NCI-H524 treated with DMSO at 0.1 percent for 48 hours (cell line): ENCODE data around the gene NUB1.

Experiments used
- DNase-seq: peaks from one replicate; lab custom pipeline; 2025; lab: John Stamatoyannopoulos, UW

NUB1 gene

DNA sequence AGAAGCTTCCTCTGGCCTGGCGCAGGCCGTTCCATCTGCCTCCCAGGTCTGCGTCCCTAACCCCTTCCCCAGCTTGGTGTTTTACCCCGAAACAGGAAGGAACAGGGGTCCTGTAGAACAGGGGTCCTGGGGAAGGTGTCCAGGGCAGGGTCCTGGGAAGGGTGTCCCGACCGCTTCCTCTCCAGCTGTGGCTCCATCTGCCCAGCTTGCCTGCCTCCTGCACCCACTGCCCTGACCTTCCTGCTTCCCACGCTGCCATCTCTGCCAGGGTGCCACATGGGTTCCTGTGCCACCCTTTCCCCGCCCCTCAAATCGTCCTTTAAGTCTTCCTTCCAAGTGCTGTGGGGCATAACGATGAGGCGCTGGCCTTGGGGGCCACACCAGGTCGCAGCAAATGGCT, 35.8 kb downstream of the NUB1 start:
- DNase-seq, result no peak

DNA sequence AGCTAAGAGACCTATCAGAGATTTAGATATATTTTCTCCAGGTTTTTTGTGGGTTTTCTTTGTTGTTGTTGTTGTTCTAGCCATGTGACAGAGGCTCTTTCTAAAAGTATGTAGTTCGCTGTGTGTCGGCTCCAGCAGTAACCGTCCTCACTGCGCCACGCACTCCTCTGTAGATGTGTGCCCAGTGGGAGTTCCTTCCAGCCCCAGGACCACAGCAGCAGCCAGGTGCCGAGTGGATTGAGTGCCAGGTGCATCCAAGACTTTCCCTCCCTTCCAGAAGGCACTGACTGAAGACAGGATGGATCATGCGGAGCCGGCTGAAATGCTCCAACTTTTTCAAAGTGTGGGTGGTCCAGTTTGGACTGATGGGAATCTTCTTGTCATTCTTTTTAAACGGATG, 36.4 kb downstream of the NUB1 start:
- no peak for DNase-seq

DNA sequence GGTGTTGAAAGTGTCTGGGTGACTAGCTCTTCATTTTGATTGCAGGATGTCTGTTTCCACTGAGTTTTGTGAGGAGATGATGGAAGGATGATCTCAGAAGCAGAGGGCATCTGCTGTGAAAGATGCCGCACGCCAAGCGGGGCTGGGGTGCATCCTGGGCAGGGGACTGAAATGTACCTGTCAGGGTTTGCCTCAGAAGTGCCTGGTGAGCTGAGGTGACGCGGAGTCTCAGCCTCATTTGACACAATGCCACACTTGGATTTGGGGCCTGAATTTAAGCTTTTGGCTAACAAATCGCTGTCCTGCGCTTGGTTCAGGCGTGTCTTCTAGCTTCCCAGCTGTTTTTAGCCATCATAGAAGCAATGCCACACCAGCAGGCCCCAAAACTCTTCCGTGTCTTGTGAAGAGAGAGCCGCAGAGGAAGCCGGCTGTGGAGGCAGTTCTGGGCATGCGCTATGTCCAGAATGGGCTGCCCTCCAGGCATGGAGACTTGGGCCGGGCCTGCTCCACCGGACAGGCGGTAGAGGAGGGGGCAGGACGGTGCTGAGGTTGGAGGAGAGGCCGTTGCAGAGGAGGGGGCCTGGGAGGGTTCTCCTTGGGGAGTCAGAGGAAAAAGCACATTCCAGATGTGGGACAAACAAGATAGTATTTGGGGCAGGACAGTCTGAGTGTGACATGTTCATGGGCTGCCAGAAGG, 37.0 kb downstream of the NUB1 start:
- no peak for DNase-seq

DNA sequence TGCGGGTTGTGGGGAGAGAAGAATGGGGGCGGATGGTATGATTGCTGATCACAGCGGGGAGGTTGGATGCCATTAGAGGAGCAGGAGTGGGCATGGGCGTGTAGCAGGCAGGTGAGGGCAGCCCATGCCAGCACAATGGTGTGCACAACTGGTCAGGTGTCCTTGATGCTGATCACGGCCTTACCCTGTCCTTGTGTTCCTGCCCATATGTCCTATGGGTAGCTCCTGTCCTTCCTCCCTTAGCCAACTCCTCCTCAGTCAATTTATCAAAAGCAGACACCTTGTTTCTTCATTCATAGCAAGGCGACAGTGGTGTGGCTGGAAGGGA, 37.5 kb downstream of the NUB1 start:
- DNase-seq, result no peak

DNA sequence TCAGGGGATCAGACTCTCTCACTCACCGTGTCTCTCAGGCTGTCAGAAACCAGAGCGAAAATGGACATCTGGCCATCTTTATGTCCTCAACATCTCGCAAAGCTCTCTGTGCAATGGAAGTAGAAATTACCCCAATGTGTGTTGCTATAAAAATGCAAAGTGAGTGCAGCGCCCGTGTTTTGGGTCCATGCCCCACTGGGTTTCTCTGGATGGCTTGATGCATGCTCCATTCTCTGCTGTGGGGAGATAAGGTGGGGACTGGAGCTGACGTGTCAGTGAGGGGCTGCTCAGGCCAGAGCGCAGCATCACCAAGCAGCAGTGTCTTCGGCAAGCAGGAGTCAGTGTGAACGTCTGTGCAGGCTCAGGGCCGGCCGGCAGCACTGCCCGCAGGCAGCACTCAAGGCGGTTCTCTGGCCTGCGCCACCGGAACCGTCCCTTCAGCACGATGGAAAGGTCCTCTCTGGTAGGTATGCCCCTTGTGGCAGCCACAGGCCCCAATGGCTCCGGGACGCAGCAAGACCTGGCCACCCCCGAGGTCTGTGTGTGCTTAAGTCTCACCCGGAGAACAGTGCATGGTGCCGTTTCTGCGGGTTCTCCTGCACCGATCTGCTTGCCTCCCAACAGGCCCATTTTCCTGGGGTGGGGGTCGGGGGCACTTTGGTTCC, 38.1 kb downstream of the NUB1 start:
- DNase-seq, result no peak

DNA sequence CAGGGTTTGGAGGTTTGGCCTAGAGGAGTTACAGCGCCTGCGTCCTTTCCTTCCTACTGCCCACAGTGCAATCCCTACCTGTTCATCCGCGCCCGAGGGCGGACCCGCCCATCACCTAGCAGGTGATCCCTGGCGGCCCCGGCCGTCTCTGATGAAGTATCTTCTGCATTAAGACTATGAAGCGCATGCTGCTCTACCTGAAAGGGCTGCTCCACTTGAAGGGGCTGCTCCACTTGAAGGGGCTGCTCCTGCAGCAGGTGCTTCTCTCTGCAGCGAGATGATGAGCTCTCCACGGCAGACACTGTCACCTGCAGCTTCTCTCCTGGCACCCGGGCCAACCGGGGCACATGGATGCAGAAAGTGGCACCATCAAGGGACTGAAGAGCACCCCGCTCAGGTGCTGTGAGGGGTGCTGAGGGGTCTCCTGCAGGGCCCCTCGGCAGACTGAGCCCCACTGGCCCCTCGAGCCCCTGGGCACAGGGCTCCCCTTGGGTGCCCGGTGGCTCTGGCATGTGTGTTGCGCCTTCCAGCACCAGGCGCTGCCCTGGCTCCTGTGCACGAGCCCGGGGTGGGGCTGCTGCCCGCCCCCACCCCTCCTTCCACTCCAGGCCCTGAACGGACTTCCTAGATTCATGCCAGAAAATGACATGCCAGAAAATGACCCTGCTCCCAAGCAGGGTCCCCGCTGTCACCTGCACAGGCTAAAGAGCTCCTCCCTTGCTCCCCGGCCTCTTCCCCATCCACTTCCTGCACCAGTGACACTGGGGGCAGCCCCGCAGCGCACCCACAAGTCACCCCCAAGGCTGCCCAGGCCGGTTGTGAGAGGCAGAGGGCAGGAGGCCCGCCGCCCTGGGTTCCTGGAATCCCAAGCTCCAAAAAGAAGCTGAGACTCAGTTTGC, 38.8 kb downstream of the NUB1 start:
- no peak for DNase-seq

DNA sequence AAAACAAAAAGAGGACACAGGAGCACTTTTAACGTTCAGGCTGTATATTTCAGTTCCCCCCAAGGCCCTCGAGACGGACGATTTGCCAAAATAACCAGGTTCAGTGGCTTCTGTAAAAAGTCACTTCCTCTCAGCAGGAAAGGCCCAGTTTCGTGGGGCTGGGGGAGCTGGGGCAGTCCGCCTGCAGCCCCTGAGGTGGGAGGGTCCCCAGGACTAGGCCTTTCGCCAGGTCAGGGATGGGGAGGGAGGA, 39.4 kb downstream of the NUB1 start:
- no peak for DNase-seq

DNA sequence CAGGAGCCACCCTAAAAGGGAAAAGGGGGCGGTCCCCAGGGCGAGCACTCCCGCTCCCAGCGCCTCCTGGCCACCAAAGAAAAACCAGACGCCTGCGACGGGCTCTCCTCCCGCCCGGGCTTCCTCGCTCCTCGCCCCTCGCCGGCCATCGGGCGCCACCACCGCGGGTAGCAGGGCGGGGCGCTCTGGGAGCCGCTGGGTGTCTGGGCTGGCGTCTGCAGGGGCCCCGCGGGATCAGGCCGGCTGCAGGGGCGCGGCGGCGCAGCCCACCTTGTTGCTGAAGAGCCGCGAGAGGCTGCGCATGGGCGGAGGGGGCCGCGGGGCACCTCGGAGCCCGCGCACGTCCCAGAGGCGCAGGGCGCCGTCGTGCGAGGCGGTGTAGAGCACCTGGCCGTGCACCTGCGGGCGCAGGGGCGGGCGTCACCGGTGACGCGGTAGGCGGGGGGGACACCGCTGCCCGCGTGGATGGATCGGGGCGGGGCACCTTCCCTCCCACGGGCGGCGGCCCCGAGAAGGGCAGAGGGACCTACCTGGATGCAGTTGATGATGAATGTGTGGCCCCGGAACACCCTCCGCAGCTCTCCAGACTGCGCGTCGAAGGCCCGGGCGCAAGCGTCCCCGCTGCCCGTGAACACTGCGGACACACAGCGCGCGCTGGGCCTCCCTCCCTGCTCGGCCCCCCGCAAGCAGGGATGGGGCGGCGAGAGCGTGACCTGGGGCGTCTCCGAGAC, 39.9 kb downstream of the NUB1 start:
- no peak for DNase-seq

DNA sequence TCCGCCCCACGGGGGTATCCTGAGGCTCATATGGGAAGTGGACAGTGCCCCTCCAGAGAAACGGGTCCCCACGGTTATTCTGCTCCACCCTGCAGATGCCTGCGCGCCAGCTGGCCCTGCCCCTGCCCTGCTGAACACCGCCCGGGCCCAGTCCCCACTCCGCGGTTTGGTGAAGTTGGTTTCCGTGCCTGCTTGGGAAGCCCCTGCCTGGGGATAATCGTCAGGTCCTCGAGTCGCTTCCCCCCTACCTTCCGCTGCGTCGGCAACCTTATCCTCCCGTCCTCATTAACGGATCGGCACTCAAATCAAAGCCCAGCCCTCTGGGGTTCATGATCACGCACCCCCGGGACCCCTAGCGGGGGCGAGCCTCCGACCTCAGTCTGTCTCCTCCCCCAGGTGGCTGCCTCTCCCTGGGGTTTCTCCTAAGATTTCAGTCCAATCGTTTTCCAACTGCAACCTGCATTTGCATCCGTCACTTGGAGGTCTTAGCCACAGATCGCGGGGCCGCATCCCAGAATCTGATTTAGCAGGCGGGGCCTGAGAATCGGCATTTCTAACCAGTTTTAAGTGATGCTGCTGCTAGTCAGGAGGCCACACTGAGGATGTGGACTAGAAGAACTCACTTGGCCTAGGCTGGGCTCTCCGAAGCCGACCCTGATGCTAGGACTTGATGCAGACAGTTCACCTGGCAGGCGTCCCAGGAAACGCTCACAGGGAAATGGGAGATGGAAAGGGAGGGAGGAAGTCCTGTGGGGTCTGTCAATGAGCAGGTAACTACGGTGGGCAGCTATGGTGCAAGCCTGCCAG, 40.7 kb downstream of the NUB1 start:
- DNase-seq, result no peak

DNA sequence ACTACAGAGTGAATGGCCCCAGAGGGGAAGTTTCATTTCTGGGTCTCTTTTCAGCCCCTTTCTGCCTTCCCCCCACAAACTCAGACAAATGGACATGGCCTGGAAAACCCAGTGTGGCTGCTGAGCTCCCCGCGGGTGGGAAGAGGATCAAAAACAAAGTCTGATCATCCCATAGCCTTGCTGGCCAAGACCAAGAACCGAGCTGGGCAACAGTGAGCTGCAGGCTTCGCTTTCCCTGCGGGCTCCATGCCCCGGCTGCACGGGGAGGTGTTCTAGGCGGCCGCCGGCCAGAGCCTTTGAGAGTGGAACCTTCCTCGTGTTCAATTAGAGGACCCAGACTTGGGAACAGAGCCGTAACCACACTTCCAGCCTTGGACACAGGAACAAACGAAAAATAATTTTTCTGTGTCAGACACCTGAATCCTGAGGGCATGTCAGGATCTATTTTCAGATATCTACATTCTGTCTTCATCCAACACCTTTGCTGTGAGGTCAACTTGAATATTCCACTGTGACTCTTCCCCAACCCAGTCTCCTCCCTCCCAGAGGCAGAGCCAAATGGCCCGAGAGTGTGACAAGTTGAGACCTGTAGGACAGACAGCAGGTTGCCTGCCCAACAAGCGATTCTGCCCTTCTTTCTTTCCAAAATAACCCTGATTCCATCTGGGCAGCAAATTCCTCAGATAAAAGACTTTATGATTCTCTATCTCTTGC, 42.2 kb downstream of the NUB1 start:
- no peak for DNase-seq

DNA sequence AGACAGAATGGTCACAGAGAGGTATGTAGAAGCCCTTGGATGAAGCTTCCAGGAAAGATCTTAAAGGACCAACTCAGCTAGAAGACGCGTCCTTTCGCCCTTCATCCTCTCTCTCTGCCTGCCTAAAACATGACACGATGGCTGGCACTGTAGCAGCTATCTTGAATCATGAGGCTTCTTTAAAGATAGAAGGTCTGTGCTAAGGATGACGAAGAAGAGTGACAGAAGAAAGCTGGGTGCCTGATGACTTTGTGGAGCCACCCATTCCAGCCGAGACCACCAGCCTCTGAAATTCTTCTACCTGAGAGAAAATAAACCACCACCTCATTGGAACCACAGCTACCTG, 42.7 kb downstream of the NUB1 start:
- DNase-seq, result no peak

DNA sequence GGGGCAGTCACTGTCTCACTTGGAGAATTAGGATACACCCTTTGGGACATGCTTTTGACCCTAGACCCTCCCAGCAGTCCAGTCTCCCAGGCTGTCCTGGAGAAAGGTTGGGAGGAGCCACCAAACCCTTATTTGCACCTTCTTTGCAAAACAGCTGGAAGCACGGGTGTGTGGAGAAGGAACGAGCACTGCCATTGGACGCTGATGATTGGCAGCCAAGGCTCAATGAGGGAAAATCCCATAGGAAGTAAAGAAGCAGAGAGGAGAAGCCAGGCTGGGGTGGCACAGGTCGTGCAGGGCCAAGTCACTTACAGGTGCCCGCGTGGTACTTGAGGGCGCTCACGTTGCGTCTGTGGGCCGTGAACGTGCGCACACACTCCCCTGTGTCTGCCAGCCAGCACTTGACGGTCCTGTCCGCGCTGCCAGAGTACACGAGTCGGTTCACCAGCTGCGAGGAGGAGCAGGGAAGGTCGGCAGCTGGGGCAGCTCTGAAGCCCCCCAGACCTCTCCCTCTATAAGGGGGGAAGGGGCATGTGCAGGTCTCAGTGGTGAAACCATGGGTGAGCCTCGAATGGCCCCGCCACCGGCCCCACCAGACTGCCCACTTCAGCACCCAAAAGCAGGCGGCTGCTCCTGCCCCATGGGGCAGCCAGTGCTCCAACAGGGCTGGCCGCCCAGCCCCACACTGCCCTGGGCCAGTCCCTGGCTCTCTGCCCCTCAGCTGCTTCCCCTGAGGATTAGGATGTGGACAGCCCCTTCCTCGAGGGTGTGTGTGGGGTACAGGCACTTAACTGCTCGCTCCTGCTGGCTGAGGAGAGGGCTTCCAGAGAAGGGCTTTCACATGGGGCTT, 43.4 kb downstream of the NUB1 start:
- no peak for DNase-seq

DNA sequence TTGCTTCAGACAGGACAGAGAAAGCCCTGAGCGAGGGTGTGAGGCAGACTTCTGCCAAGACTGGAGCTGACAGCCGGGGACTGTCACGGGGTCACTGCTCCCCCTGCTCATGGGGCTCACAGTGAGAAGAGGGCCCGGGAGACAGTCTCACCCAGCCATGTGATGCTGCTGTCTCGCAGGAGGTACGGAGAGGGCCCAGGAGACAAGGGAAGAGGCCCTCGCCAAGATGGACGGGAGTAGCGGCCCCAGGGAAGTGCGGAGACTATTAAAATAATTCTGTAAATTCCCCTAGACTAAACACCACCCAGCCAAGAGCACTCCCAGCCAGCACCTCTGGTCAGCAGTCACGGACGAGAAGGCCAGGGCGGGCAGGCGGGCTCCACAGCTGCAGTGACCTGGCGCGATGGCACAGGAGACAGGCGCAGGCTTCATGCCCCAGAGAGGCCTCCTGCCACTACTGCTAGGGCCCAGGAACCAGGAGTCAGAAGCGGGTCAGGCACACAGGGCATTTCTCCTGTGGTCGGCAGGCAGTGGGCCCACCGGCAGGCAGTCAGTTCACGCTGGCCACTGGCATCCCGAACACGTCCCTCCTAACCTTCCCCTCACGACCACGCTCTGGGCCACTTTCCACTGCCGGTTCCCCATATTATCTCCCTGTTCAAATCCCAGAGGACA, 44.2 kb downstream of the NUB1 start:
- no peak for DNase-seq

DNA sequence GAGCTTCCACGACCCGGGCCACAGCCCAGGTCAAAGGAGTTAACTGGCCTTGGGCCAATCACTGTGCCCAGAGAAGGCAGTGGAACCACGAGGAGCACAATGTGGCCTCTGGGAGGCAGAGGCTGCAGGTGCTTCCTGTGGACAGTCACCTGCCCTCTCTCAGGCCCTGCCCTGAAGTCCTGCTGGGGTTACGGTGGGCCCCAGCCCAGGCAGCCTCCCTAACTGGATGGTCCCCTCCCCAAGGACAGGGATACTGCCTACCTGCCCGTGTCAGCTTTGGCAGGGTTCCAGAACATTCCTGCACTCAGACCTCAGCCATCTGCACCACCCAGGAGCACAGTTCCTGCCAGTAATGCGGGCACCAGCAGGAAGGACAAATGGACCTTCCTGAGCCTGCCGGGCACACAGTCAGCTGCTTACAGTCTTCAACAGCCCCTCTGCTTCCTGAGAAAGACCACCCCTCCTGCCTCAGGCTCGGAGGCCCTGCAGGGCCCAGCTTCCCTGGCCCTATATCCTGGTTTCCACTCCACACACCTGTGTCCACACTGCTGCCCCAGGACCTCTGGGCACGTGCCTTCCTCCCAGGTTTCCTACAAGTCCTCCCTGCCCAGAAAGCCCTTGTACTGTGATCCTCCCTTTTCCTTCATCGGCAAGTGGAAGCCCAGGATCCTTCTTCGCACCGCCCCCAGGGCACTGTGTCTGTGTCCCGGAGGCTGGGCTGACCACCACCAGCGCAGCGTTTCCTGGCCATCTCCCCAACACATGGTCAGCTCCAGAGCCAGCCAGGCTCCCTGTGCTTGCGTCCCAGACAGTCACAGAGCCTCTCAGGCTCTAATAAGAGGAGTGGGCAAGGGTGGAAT, 44.9 kb downstream of the NUB1 start:
- no peak for DNase-seq

DNA sequence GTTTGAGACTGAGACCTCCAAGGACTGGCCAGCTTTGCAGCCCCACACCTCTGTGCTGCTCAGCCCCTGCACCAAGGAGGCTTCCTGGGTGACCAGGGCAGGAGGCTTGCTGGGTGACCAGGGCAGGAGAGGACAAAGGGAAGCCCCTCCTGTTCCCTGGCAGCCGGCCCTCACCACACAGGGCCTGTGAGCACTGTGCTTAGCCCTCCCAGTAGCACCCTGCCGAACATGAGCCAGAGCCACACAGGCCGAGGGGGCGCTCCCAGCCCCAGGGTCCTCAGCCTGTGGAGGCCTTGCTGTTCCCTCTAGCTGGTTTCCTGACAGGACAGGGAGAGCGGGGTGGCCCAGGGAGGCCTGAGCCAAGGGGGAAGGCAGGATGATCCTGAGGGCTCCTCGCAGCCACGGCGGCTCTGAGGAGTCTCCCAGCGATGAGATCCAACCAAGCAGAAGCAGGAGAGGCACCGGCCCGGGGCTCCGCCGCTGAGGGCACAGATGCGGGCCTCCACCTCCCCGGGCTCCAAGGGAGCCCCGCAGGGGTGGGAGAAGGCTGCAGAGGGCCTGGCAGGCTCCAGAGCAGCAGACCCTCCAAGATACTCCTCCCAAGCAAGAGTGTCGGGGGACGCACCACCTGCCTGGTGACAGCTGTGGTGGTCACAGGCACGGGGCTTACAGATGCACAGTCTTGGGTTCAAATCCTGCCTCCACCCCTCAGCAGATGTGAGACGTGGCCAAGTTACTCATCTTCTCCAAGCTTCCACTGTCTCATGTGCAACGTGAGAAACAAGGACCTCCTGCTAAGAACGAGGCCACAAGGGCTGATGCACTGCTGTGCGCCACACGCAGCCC, 45.8 kb downstream of the NUB1 start:
- no peak for DNase-seq

DNA sequence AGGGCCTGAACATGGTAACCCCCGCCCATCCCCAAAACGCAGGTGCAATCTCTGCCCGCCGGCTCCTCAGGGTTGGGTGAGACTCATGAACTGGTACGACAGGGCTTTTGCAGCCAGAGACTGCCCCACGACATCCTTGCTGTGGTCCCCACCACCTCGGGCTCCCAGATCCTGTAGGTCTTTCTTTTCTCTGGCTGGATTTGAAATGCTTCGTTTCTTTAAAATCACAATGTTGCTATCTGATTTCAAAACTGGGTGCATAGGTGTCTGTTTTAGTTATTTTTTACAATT, 46.3 kb downstream of the NUB1 start:
- no peak for DNase-seq

DNA sequence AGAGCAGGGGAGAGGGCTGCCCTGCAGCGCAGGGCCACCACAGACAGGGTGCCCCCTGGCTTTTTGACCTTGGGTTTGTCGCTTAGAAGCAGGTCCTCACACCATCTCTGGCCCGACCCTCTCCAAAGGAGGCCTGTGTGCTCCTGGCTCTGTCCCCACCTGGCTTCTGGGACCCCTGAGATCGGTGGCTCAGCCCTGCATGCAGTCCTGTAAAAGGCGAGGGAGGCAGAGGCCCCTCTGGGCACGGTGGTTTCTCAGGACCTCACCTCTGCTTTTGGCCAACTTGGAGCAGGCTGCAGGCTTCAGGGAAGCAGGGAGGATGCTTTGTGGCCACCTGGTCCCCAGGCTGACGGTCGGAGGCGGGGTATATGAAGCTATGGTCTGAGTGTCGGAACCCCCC, 46.8 kb downstream of the NUB1 start:
- DNase-seq, result no peak

DNA sequence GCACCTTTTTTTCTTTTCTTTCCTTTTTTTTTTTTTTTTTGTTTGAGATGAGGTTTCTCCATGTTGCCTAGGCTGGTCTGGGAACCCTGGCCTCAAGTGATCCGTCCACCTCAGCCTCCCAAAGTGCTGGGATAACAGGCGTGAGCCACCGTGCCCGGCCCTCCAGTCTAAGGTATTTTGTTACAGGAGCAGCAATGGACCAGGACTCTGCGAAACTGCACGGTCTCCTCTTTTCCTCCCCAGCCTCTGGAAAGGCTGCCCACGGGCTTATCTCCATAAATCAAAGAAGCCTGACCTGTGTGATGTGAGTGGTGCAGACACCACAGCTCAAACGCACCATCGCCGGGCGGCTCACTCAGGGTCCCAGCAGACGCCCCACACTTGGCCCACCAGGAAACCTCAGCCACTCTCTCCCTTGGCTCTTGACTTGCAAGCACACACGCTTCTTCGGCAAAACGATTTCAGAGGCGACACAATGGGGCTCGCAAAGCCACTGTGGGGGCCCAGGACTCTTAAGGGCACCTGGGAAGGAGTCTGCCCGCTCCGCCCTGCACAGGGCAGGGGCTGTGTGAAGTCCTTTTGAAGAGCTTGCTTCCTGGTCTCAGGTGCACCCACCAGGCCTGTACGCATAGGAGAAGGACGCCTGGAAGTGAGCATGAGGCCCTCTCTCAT, 47.6 kb downstream of the NUB1 start:
- DNase-seq, result no peak
